Activated naive CD4-positive, alpha-beta T cell treated with anti-CD3 and anti-CD28 coated beads, Interleukin-2, amount 50 U/mL, for 72 hours (primary cell): ENCODE results near the gene AGAP5. TPM values are rescaled to one million over a fixed set of nuclear protein-coding genes. Genes with fewer than 3 reads are reported as not detected.
A peak's percentile ranks its signal among the peaks of the same experiment; 100 is the strongest.
"Not testable (repeated sequence)": the region's sequence is repeated elsewhere in the genome, so short reads cannot be mapped to it uniquely, and the experiment has no call there.

Source experiments
- ATAC-seq, 2 donors: fragments of 150-1000 bp; cut with Tn5 transposase; 2 replicates each; pipeline ENCODE4 v1.10.0; 2021; ENCODE audit warnings: mild to moderate bottlenecking in 2 of 2, moderate library complexity in 2 of 2
- DNase-seq, 2 donors: peaks; one replicate each; pipeline ENCODE4 v3.0.0; 2021 to 2022; ENCODE audit warnings: low spot score in 2 of 2
- H3K27ac Mint-ChIP-seq, 2 donors: one replicate each; pipeline ENCODE4 v1.8.0; 2022; ENCODE audit warnings: mild to moderate bottlenecking in 2 of 2, mixed read lengths in 2 of 2
- H3K36me3 Mint-ChIP-seq, 2 donors: one replicate each; pipeline ENCODE4 v1.8.0; 2022; ENCODE audit warnings: mixed read lengths in 2 of 2
- H3K9me3 Mint-ChIP-seq, 2 donors: one replicate each; pipeline ENCODE4 v1.8.0; 2022; ENCODE audit warnings: mixed read lengths in 2 of 2
- total RNA-seq, 2 donors: library from RNA; stranded (reverse); gene quantifications; one replicate each; pipeline ENCODE4 v1.2.3, GENCODE V29; 2022

AGAP5 gene
- total RNA-seq, result 10 to 100 TPM in 1 of 2 donors, 1 to 10 TPM in 1; 5.5 to 10.3 TPM

DNA sequence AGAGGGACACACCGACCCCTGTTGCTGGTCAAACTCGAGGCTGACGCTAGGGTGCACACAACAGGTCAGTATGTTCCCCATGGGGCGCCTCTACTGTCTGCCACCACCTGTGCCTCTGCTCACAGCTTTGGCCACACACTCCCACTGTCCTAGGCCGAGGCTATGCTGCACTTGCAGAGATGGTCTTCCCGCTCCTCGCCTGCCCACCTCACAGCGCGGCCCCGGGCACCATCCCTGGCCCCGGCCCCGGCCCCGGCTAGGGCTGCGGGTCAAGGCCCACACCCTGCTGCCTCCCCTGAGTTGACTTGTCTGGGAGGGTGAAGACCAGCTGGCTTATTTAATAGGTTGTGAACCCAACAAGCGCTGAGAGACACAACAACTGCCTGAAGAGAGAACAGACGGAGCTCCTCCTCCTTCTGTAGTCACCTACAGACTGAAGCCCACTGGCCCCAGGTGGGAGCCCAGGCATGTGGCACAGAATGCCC lies at the start of gene AGAP5:
TSS of gene AGAP5 (minus strand) at position 435 of the 485 bp plus-strand sequence. CDS start at position 81, 354 bp downstream.
- DNase-seq, ATAC-seq, H3K9me3 Mint-ChIP-seq, H3K36me3 Mint-ChIP-seq: not testable (repeated sequence)
- peak within 1 kb of the TSS in 1 of 2 donors; percentile 79 for H3K27ac Mint-ChIP-seq

DNA sequence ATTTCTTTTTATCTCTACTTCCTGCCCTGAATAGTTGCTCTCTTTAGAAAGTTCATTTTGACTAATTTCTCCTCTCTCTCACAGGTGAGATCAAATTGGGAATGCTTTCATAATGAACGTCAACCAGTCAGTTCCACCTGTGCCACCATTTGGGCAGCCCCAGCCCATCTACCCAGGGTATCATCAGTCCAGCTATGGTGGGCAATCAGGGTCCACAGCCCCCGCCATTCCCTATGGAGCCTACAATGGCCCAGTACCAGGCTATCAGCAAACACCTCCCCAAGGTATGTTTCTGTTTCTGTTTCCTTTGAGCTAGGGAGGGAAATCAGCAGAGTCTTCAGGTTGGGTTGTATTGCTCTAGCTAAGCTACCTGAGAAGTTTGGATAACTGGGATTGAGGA lies 48.8 kb upstream of the AGAP5 start:
- Mint-ChIP-seq H3K27ac (no peak overlapping the region), H3K9me3 (no peaks in the 10 kb centered on the region), H3K36me3 (peaks cover 21 to 27% of the 10 kb centered on the region in 2 donors)
- no peak for ATAC-seq
- DNase-seq, result no peak

DNA sequence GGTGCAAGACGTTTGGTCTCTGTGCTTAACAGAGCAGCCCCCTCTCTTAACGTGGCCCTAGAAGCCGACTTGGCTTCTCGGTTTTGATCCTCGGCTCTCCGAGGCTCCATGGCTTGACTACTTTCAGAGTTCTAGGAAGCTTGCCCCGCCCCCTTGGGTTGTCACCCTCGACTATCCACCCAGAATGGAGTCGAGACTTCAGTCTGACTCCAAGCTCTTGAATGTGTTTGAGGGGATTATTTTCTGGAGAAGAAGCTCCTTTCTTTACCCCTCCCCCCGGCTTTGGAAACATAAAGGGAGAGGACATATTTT lies 46.7 kb upstream of the AGAP5 start:
- H3K27ac Mint-ChIP-seq, result peak overlapping the region; percentile 98 to 100
- no peaks in the 10 kb centered on the region for H3K9me3 Mint-ChIP-seq
- peak in 1 of 2 donors; percentile 65 for DNase-seq
- H3K36me3 Mint-ChIP-seq, result peaks cover 17 to 22% of the 10 kb centered on the region in 2 donors
- ATAC-seq, result peak; percentile 34 to 45

DNA sequence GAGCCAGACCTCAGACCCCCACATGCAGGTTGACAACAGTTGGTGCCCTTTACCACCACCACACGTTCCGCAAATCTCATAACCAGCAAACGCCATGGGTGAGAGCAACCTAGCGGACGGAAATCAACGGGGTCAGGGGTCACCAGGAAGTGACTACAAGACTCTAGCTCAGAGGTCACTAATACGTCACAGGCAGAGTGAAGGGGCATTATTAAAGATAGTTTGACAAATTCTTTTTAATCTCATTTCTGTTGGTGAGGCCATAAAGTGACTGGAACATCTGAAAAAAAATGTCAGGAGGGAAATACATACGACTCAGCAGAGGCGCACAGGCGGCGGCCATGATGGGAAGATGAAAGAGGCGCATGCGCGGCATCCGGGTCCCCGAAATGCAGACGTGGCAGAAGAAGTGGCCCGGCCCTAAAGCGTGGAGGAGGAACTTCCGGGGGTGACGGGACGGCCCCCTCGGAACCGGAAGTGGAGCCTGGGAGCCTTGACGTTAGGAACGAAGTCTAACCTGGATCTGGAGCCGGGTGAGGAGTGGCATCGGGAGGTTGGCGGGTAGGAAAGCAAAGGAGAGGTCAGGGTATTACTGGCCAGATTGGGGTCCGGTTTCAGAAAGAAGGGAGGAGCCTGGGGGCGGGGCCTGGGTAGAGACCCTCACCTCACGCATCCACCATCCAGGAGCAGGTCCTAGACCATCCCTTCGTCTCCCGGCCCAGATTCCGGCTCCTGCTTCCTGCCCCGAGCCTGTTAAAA lies 46.2 kb upstream of the AGAP5 start, which contains the start of gene SEC24C:
TSS of gene SEC24C (plus strand) at position 468 of the 759 bp plus-strand sequence. CDS start 2,461 bp downstream, outside the sequence.
- ATAC-seq (peak; percentile 93 to 94), DNase-seq (peak; percentile 92 to 95)
- Mint-ChIP-seq H3K27ac (peak within 1 kb of the TSS; percentile 98 to 100), H3K36me3 (peaks cover 17 to 21% of the 10 kb centered on the region in 2 donors), H3K9me3 (no peaks in the 10 kb centered on the region)

DNA sequence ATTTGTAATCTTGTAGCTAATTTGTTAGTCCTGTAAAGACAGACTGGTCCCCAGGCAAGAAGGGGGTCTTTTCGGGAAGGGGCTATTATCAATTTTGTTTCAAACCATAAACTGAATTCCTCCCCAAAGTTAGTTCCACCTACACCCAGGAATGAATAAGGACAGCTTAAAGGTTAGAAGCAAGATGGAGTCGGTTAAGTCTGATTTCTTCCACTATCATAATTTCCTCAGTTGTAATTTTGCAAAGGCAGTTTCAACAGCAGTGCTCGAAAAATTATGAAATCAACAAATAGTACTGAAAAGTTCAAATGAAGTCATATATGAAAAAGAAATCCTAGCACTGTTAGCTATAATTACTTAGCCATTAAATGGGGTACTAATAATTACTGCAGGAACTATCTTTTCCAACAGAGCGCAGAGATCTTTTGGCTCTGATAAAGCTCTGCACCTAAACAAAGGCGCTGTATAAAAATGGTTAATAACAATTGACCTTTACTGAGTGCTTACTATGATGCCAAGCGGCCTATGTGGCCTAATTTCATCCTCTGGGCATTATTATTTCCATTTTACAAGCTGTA lies 45.5 kb upstream of the AGAP5 start:
- DNase-seq (no peak), ATAC-seq (no peak)
- Mint-ChIP-seq H3K36me3 (peaks cover 17% of the 10 kb centered on the region in 2 donors), H3K27ac (peak overlapping the region; percentile 98 to 100), H3K9me3 (no peaks in the 10 kb centered on the region)

DNA sequence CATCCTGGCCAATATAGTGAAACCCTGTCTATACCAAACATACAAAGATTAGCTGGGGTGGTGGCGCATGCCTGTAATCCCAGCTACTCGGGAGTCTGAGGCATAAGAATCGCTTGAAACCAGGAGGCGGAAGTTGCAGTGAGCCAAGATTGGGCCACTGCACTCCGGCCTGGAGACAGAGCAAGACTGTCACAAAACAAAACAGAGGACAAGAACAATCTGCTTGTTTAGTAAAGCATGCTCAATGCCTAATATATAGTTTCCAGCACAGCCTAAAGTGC lies 44.5 kb upstream of the AGAP5 start:
- H3K9me3 Mint-ChIP-seq, result no peaks in the 10 kb centered on the region
- H3K27ac Mint-ChIP-seq, result peak overlapping the region in 1 of 2 donors; percentile 98
- H3K36me3 Mint-ChIP-seq, result peaks cover 17% of the 10 kb centered on the region in 2 donors
- DNase-seq, result no peak
- no peak for ATAC-seq

DNA sequence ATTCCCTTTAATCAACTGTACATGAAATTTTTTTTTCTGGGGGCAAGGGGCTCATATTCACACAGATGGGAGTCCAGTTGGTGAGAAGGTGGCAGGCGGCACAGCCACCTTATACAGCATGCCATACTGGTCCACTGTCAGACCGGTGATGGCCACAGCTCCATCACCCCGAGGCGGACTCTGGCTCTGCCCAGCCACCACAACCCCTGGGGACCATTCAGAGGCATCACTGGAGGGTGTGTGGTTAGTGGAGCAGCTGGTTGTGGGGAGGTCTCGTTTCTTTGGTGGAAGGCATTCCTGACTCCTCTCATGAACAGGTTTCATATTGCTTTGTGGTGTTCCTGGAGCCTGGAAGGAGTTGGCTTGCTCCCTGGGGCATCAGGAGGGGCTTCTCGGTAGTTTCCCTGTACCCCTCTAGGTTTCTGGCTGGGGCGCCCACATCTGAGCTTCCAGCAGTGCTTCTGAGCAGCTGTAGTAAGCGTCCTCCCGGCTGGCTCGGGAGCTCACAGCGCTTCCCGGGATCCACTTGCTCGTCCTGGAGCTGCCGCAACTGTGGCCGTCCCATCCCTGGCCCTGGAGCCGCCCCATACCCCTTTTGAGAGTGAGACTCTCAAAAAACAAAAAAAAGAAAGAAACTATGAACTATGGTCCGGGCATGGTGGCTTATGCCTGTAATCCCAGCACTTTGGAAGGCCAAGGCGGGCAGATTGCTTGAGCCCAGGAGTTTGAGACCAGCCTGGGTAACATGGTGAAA lies 42.8 kb upstream of the AGAP5 start:
- Mint-ChIP-seq H3K36me3 (peaks cover 17% of the 10 kb centered on the region in 2 donors), H3K27ac (peak overlapping the region in 1 of 2 donors; percentile 91)
- DNase-seq, H3K9me3 Mint-ChIP-seq, ATAC-seq: not testable (repeated sequence)

DNA sequence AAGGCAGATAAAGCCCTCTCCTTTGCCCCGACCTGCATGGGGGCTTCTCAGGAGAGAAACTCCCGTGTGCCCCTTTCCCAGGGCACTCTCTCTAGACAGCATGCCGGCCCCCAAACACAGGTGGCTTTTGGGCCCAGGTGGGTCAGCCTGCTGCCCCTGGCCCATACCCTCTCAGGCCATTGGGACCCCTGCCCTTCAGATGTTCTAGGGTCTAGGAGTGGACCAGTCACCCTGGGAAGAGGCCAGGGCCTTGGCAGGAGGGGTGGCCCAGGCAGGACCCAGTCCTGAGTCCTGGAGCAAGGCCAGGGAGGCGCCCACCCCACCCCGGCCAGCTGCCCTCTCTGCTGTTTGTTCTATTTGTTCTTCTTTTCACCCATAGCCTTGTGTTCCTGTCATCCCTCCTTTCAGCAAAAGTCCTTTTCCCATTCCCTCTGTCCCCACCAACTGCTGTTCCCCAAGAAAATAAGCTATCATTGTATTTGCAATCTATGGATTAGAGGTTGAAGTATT lies 36.9 kb upstream of the AGAP5 start:
- Mint-ChIP-seq H3K36me3 (peaks cover 8% of the 10 kb centered on the region in 2 donors), H3K9me3 (no peaks in the 10 kb centered on the region), H3K27ac (peak overlapping the region in 1 of 2 donors; percentile 75)
- ATAC-seq, result no peak
- DNase-seq, result no peak

DNA sequence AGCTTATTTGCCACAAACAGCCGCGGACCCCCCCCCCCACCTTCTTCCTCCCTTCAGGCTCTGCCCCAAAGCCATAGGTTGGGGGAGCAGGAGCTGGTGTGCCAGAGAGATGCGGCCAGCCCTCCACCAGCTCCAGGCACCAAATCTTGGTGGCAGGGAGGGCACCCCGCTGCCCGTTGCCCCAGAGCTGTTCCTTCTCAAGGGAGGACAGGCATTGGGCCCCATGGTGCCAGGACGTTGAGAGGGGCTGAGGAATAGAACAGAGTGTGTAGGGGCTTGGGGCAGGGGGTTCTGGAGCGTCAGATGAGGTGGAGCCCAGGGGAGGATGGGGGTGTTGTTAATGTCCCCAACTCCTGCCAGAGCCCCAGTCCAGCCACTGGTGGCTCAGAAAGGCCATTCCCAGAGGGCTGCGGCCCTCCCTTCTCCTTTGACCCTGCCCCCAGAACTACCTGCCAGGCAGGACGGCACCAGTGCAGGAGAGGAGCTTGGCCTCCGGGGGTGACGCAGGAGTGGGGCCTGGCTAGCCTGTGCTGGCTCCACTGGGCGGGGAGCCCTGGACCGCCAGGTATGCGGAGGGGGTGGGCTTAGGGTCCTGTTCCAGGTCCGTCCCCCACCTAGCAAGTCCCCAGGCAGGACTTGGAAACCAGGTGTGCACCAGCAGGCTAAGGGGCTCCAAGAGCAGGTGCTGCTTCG lies 36.3 kb upstream of the AGAP5 start:
- H3K27ac Mint-ChIP-seq, result no peak overlapping the region
- ATAC-seq, result no peak
- no peak for DNase-seq
- H3K9me3 Mint-ChIP-seq, result no peaks in the 10 kb centered on the region
- peaks cover 8 to 11% of the 10 kb centered on the region in 2 donors for H3K36me3 Mint-ChIP-seq

DNA sequence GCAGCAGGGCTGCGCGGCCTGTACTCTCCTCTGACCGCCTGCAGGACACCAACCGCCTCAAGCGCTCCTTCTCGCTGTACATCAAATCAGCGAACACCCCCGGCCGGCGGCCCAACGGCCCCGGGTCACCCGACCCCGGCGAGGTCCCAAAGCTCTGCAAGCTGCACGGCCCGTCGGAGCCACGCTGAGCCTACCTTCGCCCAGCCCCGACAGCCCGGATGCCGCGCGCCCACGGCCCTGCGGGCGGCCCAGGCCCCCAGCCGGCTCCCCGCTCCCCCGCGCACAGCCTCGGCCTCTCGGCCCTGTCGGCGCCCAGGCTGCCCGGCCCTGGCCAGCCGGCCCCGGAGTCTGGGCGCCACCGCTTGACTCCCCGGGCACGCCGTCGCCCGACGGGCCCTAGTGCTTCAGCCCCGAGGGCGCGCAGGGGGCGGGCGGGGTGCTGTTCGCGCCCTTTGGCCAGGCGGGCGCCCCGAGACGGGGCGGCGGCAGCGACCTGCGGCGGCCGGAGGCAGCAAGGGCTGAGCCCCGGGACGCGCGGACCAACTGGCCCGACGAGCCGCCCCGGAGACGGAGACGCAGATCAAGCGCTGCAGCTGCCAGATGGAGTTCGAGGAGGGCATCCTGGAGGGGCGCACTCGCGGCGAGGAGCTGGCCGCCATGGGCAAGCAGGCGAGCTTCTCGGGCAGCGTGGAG lies 35.2 kb upstream of the AGAP5 start:
- Mint-ChIP-seq H3K36me3 (peaks cover 8 to 11% of the 10 kb centered on the region in 2 donors), H3K27ac (no peak overlapping the region), H3K9me3 (no peaks in the 10 kb centered on the region)
- DNase-seq (no peak), ATAC-seq (no peak)

DNA sequence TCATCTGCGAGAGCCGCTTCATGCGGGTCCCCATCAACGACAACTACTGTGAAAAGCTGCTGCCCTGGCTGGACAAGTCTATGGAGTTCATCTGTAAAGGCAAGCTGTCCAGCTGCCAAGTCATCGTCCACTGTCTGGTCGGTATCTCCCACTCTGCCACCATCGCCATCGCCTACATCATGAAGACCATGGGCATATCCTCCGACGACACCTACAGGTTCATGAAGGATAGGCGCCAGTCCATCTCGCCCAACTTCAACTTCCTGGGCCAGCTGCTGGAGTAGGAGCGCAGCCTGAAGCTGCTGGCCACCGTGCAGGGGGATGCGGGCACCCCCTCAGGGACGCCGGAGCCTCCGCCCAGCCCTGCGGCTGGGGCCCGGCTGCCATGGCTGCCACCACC lies 34.5 kb upstream of the AGAP5 start:
- no peaks in the 10 kb centered on the region for H3K9me3 Mint-ChIP-seq
- ATAC-seq (no peak), DNase-seq (no peak)
- peak overlapping the region in 1 of 2 donors; percentile 95 for H3K27ac Mint-ChIP-seq
- H3K36me3 Mint-ChIP-seq, result peaks cover 8 to 11% of the 10 kb centered on the region in 2 donors

DNA sequence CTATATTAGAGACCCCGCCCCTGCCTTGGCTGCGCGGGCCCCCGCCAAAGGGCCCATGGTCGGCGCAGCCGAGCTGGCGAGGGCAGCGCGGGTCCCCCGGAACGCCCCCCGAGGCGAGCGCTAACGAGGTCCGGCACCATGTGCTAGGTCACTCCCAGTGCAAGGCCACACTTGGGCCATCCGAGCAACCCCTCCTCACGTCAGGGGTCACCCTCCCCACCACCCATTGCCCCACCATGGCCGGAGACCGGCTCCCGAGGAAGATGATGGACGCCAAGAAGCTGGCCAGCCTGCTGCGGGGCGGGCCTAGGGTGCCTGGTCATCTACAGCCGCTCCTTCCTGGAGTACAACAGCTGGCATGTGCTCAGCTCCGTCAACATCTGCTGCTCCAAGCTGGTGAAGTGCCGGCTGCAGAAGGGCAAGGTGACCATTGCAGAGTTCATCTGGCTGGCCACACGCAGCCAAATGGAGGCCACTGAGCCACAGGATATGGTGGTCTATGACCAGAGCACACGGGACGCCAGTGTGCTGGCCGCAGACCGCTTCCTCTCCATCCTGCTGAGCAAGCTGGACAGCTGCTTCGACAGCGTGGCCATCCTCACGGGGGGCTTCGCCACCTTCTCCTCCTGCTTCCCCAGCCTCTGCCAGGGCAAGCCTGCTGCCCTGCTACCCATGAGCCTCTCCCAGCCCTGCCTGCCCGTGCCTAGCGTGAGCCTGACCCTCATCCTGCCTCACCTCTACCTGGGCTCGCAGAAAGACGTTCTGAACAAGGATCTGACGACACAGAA lies 33.9 kb upstream of the AGAP5 start:
- Mint-ChIP-seq H3K36me3 (peaks cover 11 to 12% of the 10 kb centered on the region in 2 donors), H3K27ac (peak overlapping the region in 1 of 2 donors; percentile 95), H3K9me3 (no peaks in the 10 kb centered on the region)
- ATAC-seq (no peak), DNase-seq (no peak)

DNA sequence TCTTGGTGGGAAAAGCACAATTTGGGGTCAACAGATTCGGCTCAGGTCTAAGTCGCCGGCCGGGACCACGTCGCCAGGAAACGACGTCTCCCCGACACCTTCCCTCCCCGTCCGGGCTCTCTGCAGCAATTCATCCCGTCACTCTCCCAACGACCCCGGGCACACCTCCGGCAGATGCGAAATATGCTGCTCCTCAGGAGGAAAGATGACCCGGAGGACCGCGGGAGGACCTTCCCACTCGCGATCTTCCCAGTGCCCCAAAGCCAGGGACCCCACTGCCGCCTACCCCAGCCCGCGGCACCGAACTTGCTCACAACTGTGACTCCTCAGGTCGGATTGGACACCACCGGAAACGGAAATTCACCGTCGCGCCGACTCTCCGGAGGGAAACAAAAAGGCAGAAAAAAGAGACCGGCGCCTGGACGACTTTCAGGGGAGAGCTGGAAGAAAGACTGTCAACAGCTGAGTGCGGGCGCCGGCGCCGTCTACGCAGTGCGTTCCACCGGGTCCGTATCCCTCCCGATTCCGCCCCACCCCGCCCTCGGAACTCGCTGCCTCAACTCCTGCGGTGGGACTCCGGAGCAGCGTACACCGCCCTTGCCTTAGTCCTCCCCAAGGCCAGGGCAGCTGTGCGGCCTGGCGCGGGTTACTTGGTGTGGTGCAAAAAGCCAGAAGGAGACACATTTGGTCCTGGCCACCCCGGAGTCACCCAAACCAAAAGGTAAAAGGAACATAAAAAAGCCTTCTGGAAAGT lies 32.4 kb upstream of the AGAP5 start:
- DNase-seq (peak; percentile 91 to 97), ATAC-seq (peak; percentile 90 to 94)
- peaks cover 20 to 22% of the 10 kb centered on the region in 2 donors for H3K36me3 Mint-ChIP-seq
- no peaks in the 10 kb centered on the region for H3K9me3 Mint-ChIP-seq
- H3K27ac Mint-ChIP-seq, result peak overlapping the region; percentile 95 to 99

DNA sequence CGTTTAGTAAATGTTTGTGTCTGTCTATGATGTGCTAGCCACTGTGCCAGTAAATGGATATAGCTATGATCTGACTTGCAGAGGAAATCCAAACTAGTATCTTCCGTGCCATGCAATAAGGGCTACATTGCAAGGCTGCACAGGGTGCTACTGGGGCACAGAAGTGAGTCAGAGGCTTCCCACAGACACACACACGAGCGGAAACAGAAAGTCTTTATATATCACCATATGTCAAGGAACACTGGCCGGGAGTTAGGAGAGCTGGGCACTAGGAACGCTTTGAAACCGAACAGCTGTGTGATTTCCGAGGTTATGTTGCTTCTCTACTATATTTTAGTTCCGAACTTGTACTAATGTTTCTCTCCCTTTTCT lies 31.9 kb upstream of the AGAP5 start:
- H3K9me3 Mint-ChIP-seq, result not testable (repeated sequence)
- Mint-ChIP-seq H3K27ac (peak overlapping the region; percentile 95 to 99), H3K36me3 (peaks cover 20 to 22% of the 10 kb centered on the region in 2 donors)
- ATAC-seq (peak; percentile 57 to 78), DNase-seq (peak in 1 of 2 donors; percentile 30)

DNA sequence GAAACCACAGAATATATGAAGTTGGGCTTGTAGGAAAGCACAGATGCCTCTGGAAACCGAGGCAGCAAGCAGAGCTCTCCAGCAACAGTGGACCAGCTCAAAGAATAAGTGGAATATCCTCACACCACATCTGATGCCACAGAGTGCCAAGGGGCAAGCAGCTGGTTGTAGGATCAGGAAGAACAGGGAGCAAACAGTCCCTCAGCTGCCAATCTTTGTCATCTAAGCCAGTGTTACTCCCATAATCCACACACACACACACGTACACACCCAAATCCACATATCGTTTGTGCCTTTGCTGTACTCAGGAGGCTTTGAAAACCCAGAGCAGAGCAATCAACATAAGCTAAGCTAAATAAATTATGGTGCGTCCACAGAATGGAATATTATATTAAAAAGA lies 25.6 kb upstream of the AGAP5 start:
- no peak overlapping the region for H3K27ac Mint-ChIP-seq
- DNase-seq (no peak), ATAC-seq (no peak)
- H3K9me3 Mint-ChIP-seq, result no peaks in the 10 kb centered on the region
- H3K36me3 Mint-ChIP-seq, result peaks cover 14 to 27% of the 10 kb centered on the region in 2 donors
